GM21786 (cell line): ENCODE measurements around the gene LMCD1.

Source experiments
- ATAC-seq: cut with Tn5 transposase; IDR thresholded peaks from one replicate; pipeline ENCODE4 v1.9.1; 2021; ENCODE audit not compliant: unreplicated experiment

Gene LMCD1

GRCh38 chr3:8530581-8530980 is 29.0 kb downstream of the LMCD1 start:
- no peak for ATAC-seq

GRCh38 chr3:8532251-8532871 is 30.7 kb downstream of the LMCD1 start:
- no peak for ATAC-seq

GRCh38 chr3:8536096-8537056 is 34.8 kb downstream of the LMCD1 start:
- no peak for ATAC-seq

GRCh38 chr3:8537440-8537839 is 35.8 kb downstream of the LMCD1 start:
- no peak for ATAC-seq

- no peak for ATAC-seq
These were observed 36.6 kb downstream of the LMCD1 start for GRCh38 chr3:8538223-8538622.

- no peak for ATAC-seq
These were observed 37.3 kb downstream of the LMCD1 start for GRCh38 chr3:8538913-8539312.

GRCh38 chr3:8539419-8539818 is 37.8 kb downstream of the LMCD1 start:
- ATAC-seq: no peak

- ATAC-seq: no peak
These were observed 38.8 kb downstream of the LMCD1 start for GRCh38 chr3:8540456-8540855.

GRCh38 chr3:8541486-8541885 is 39.9 kb downstream of the LMCD1 start:
- no peak for ATAC-seq

GRCh38 chr3:8542190-8543135 is 40.8 kb downstream of the LMCD1 start:
- ATAC-seq: no peak

- no peak for ATAC-seq
These were observed 45.0 kb downstream of the LMCD1 start for GRCh38 chr3:8546609-8547008.

GRCh38 chr3:8548502-8549275 is 47.1 kb downstream of the LMCD1 start:
- ATAC-seq: no peak

GRCh38 chr3:8549354-8549753 is 47.7 kb downstream of the LMCD1 start:
- no peak for ATAC-seq

- no peak for ATAC-seq
These were observed 49.0 kb downstream of the LMCD1 start for GRCh38 chr3:8550611-8551010.

GRCh38 chr3:8552223-8552762 is 50.7 kb downstream of the LMCD1 start:
- ATAC-seq: no peak

GRCh38 chr3:8553405-8553804 is 51.8 kb downstream of the LMCD1 start:
- ATAC-seq: no peak

- no peak for ATAC-seq
These were observed 53.1 kb downstream of the LMCD1 start for GRCh38 chr3:8554696-8555095.

GRCh38 chr3:8555113-8555661 is 53.6 kb downstream of the LMCD1 start:
- ATAC-seq: no peak

GRCh38 chr3:8555725-8556472 is 54.3 kb downstream of the LMCD1 start:
- no peak for ATAC-seq
